BJ (cell line): ENCODE data around the gene FSCN2. TPM values are rescaled to one million over a fixed set of nuclear protein-coding genes. Genes with fewer than 3 reads are reported as not detected.

Source experiments
- CTCF ChIA-PET: fragments of 350-600 bp; formaldehyde crosslinking; extraction: SDS; loops from one replicate; lab custom pipeline; 2021; ENCODE audit warnings: antibody characterized with exemption, inconsistent platforms; lab: Yijun Ruan, JAX
- POLR2A ChIA-PET: fragments of 300-600 bp; sonication (Branson Sonifier 250); formaldehyde crosslinking; extraction: SDS; loops from one replicate; lab custom pipeline; 2021; ENCODE audit warnings: antibody characterized with exemption; lab: Charles Lee
- DNase-seq: peaks from one replicate; pipeline ENCODE4 v3.0.0-alpha.2; 2011; ENCODE audit warnings: low read depth
- H3K27me3 ChIP-seq: 2 replicates; pipeline ENCODE4 v1.6.0; 2011; ENCODE audit warnings: low read length; ENCODE audit not compliant: control insufficient read depth, insufficient read depth
- H3K36me3 ChIP-seq: 2 replicates; pipeline ENCODE4 v1.5.1; 2011; ENCODE audit warnings: low read length; ENCODE audit not compliant: control insufficient read depth, insufficient read depth
- H3K4me3 ChIP-seq: 2 replicates; pipeline ENCODE4 v1.5.1; 2011; ENCODE audit warnings: low read depth, mild to moderate bottlenecking, control low read depth, low read length
- polyA plus RNA-seq: library from polyadenylated mRNA; depleted of rRNA; stranded (reverse); fragments of >200 nt; gene quantifications from 2 replicates; pipeline ENCODE4 v1.2.3, GENCODE V29; 2011
- TF ChIP-seq, protein P1 (sequence below): IDR thresholded peaks from 2 replicates; pipeline ENCODE4 v1.5.1; 2011; ENCODE audit warnings: low read depth, mild to moderate bottlenecking, control low read depth, inconsistent platforms, low read length, moderate library complexity; ENCODE audit not compliant: insufficient read depth

The FSCN2 gene
- polyA plus RNA-seq, 1 experiment, result 1.3 TPM

DNA sequence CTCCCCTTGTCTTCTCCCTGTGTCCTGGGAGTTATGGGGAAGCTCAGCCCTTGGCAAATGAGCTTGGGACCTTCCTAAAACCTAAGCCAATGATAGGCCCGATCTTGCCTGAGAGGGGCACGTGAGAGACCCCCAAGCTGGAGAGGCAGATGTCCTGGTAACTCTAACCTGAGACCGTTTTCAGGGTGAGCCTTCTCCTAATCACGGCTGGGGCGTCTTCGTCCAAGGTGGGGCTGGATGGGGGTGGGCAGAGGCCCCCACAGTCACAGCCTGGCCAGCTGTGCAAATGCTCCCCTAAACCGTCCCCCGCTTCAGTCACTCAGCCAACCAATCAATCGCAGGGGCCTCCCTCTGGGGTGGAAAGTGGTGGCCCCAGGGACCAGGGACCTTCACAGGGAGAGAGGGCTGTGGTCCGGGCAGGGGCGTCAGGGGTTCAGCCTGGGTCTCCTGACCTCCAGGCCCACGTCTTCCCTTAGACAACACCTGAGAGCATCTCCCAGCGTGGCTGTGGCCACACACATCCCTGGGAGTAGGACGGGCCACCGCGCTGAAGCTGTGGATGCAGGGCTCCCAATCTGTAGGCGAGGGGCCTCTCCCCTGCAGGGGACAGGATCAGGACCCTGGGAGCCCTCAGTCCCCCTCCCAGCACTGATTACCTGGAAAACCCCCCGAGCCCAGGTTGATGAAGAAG is 46.2 kb upstream of the FSCN2 start:
- no peaks in the 10 kb centered on the region for H3K36me3 ChIP-seq
- DNase-seq, result no peak
- ChIA-PET CTCF (interaction anchor here (0.6 to 1.7 kb wide), 8 partner anchors 84 to 338 kb away, joined by 3 to 9 read pairs (median 4); no protein-coding TSS in a partner anchor), POLR2A (no interaction called here)
- TF ChIP-seq, protein P1, sequence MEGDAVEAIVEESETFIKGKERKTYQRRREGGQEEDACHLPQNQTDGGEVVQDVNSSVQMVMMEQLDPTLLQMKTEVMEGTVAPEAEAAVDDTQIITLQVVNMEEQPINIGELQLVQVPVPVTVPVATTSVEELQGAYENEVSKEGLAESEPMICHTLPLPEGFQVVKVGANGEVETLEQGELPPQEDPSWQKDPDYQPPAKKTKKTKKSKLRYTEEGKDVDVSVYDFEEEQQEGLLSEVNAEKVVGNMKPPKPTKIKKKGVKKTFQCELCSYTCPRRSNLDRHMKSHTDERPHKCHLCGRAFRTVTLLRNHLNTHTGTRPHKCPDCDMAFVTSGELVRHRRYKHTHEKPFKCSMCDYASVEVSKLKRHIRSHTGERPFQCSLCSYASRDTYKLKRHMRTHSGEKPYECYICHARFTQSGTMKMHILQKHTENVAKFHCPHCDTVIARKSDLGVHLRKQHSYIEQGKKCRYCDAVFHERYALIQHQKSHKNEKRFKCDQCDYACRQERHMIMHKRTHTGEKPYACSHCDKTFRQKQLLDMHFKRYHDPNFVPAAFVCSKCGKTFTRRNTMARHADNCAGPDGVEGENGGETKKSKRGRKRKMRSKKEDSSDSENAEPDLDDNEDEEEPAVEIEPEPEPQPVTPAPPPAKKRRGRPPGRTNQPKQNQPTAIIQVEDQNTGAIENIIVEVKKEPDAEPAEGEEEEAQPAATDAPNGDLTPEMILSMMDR, result no peak
- peak overlapping the region; percentile 34 for H3K4me3 ChIP-seq
- no peaks in the 10 kb centered on the region; the same call in 1 of the 2 replicates for H3K27me3 ChIP-seq

DNA sequence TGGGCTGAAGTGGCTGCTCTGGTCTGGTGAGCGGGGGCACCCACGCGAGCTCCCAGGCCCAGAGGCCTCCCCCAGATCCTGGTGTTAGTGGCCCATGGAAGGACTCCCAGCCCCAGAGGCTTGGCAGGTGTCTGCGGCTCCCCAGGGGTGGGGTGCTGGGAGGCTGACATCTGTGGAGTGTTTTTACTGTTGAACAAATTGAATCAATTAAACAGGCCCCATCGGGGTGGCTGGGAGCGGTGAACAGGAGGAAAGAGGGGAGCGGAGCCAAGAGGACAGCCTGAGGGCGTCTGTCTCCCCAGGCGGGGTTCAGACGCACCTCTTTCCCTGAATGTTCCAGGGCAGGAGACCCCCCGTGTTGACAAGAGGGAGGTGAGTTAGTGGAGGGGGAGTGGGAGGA is 45.5 kb upstream of the FSCN2 start:
- TF ChIP-seq, protein P1, result no peak
- POLR2A ChIA-PET, result no interaction called here
- Histone ChIP-seq H3K36me3 (no peaks in the 10 kb centered on the region), H3K4me3 (no peak overlapping the region), H3K27me3 (no peaks in the 10 kb centered on the region; the same call in 1 of the 2 replicates)
- DNase-seq, result no peak
- CTCF ChIA-PET, result interaction anchor here (0.6 to 1.7 kb wide), 5 partner anchors 85 to 339 kb away, joined by 3 to 9 read pairs (median 5); no protein-coding TSS in a partner anchor

DNA sequence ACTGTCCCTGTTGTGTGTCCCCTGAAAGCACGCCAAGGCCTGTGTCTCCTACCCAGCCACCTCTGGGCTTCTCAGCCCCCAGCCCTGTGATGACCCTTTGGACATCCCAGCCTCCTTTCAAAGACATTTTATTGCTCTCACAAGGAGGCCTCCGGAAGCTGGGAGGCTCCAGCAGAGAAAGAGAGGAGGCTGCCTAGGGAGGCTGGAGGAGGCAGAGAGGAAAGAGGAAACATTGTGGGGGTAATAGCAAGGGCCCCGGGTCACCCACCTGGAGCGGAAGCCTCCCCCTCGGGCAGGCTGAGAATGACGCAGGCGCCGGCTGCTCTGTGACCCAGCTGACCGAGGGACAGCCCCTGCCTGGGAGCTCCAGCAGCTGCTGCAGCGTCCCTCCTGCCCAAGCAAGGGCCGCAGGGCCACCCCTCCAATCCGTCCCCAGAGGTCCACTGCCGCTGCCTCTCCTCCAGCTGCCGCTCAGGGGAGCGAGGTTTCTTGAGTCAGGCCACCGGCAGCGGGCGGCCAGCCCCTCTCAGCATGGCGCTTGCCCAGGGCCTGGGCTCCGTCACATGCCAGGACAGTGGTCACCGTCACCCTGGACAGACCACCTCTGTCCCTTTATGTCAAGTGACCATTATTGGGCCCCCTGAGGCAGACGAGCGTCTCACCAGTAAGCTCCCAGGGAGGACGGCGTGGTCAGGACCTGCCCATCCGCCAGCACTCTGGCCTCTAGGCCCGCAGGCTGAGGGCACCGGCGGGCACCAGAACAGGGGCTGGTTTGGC is 44.9 kb upstream of the FSCN2 start:
- H3K36me3 ChIP-seq, result no peaks in the 10 kb centered on the region
- H3K27me3 ChIP-seq, result no peaks in the 10 kb centered on the region; the same call in 1 of the 2 replicates
- POLR2A ChIA-PET, result no interaction called here
- H3K4me3 ChIP-seq, result no peak overlapping the region
- CTCF ChIA-PET, result interaction anchor here (0.6 to 2.0 kb wide), 8 partner anchors 10 to 200 kb away, joined by 3 to 17 read pairs (median 3); partner anchors contain the start of gene BAHCC1
- no peak for DNase-seq
- TF ChIP-seq, protein P1, result no peak

DNA sequence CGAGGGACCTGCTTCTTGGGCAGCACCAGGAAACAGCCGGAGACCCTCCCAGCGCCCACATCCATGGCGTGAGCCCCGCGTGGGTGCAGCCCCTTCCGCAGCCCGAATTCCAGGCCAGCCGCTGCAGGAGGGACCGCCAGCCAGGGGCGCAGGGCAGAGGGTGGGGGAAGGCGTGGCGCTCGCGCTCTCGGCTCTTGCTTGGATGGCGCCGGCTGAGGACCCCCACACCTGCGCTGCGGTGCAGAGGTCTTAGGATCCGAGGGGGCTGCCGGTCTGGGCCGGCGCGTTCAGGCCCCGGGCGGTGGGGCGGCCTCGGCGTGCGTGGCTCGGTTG is 44.3 kb upstream of the FSCN2 start:
- TF ChIP-seq, protein P1, result no peak
- POLR2A ChIA-PET, result no interaction called here

More for the DNA sequence above, 44.3 kb upstream of the FSCN2 start:
- no peak for DNase-seq
- CTCF ChIA-PET, result interaction anchor here (0.6 to 2.1 kb wide), 14 partner anchors 11 to 341 kb away, joined by 3 to 47 read pairs (median 6); partner anchors contain the start of genes BAHCC1, NDUFAF8 and TEPSIN
- Histone ChIP-seq H3K27me3 (no peaks in the 10 kb centered on the region; the same call in 1 of the 2 replicates), H3K4me3 (0 out of 2 replicates have a peak overlapping the region, but pooled peaks have one; percentile 2), H3K36me3 (no peaks in the 10 kb centered on the region)
